HCT116 (cell line): ENCODE data around the gene ADORA3.

Source experiments
- CTCF ChIP-seq, 3 experiments: fragments of 200-600 bp in 1 of 3; sonication (generic) in 1 of 3; IDR thresholded peaks in 2 of 3; conservative IDR thresholded peaks in 1 of 3; 2 replicates each; pipeline ENCODE4 v1.5.1; 2012 to 2017; ENCODE audit warnings: low read depth in 2 of 3, low read length in 2 of 3, antibody characterized with exemption in 1 of 3, borderline replicate concordance in 1 of 3, control low read depth in 1 of 3, mild to moderate bottlenecking in 1 of 3, mixed read lengths in 1 of 3, mixed run types in 1 of 3, moderate library complexity in 1 of 3; ENCODE audit not compliant: insufficient read depth in 1 of 3
- POLR2AphosphoS5 ChIP-seq: IDR thresholded peaks from 2 replicates; pipeline ENCODE4 v1.6.1; 2011; ENCODE audit warnings: mild to moderate bottlenecking, low read depth, low read length, moderate library complexity
- RAD21 ChIP-seq: IDR thresholded peaks from 2 replicates; pipeline ENCODE4 v1.6.1; 2012; ENCODE audit warnings: low read depth, mild to moderate bottlenecking
- REST ChIP-seq: IDR thresholded peaks from 2 replicates; pipeline ENCODE4 v1.6.1; 2012; ENCODE audit warnings: low read depth

DNA sequence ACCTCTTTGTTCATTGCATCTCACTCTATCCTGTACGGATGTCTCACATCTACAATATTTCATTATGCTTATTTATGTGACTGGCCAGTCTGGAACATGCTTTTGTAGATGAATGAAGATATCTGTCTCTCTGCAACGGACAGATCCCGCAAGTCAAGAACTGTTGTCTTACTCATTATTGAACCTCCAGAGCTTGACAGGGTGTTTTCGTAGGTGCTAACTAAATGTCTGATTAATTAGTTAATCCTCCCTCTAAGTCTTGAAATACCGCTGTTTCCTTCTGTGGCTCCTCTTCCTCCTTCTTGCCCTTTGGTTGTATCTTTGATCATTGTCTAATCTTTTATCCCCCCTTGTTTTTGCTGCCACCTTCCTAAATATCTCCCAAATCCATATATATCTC, 32.8 kb downstream of the ADORA3 start:
- no peak for TF ChIP-seq RAD21
- no peak for TF ChIP-seq CTCF (IDR thresholded peaks at IDR 0.05 in 2 of 3, conservative IDR thresholded peaks at IDR 0.05 in 1 of 3; ENCODE audit: borderline replicate concordance in 1 of 3, insufficient read depth in 1 of 3, low read depth in 2 of 3, low read length in 2 of 3)
- TF ChIP-seq POLR2AphosphoS5: no peak
- no peak for TF ChIP-seq REST
